ENCODE measurements around the gene XRCC1. TPM values are rescaled to one million over a fixed set of nuclear protein-coding genes. Genes with fewer than 3 reads are reported as not detected.

Gene XRCC1
- total RNA-seq, 1 experiment from 2014 or later = 40.7 TPM

- Mint-ChIP-seq H3K27ac (ENCODE audit: unreplicated experiment) (no peak overlapping the region), H3K4me3 (ENCODE audit: unreplicated experiment) (no peak overlapping the region), H3K36me3 (ENCODE audit: insufficient read depth, unreplicated experiment) (peaks cover 39% of the 10 kb centered on the region), H3K9me3 (ENCODE audit: unreplicated experiment) (no peaks in the 10 kb centered on the region), H3K27me3 (ENCODE audit: insufficient read depth, unreplicated experiment) (no peaks in the 10 kb centered on the region), H3K4me1 (ENCODE audit: low read depth, unreplicated experiment) (no peaks in the 10 kb centered on the region)
- ChIA-PET CTCF (no interaction called here), POLR2A (no interaction called here)
- Histone ChIP-seq H3K27me3 (replicated peaks; ENCODE audit: control insufficient read depth, insufficient read depth, low read length) (no peaks in the 10 kb centered on the region), H3K9me3 (no peaks in the 10 kb centered on the region), H3K4me1 (no peaks in the 10 kb centered on the region), H3K4me3 (ENCODE audit: low read depth, low read length) (no peak overlapping the region), H3K36me3 (ENCODE audit: control insufficient read depth, insufficient read depth, low read length) (peaks cover 3% of the 10 kb centered on the region)
- intact Hi-C loops (cut with micrococcal nuclease; ENCODE audit: unreplicated experiment) = no loop called here
- no peak for DNase-seq
- TF ChIP-seq, protein P1, sequence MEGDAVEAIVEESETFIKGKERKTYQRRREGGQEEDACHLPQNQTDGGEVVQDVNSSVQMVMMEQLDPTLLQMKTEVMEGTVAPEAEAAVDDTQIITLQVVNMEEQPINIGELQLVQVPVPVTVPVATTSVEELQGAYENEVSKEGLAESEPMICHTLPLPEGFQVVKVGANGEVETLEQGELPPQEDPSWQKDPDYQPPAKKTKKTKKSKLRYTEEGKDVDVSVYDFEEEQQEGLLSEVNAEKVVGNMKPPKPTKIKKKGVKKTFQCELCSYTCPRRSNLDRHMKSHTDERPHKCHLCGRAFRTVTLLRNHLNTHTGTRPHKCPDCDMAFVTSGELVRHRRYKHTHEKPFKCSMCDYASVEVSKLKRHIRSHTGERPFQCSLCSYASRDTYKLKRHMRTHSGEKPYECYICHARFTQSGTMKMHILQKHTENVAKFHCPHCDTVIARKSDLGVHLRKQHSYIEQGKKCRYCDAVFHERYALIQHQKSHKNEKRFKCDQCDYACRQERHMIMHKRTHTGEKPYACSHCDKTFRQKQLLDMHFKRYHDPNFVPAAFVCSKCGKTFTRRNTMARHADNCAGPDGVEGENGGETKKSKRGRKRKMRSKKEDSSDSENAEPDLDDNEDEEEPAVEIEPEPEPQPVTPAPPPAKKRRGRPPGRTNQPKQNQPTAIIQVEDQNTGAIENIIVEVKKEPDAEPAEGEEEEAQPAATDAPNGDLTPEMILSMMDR (IDR thresholded peaks at IDR 0.05; ENCODE audit: insufficient read depth in 1 of 2, low read depth in 1 of 2, low read length in 1 of 2, severe bottlenecking in 1 of 2, unreplicated experiment in 1 of 2) = no peak
- no TSS peak for BruUV-seq (replicated peaks)
Observed at GRCh38 chr19:43552616-43553015, 22.7 kb downstream of the XRCC1 start.

- TF ChIP-seq, protein P1 (IDR thresholded peaks at IDR 0.05; ENCODE audit: insufficient read depth in 1 of 2, low read depth in 1 of 2, low read length in 1 of 2, severe bottlenecking in 1 of 2, unreplicated experiment in 1 of 2) = no peak
- Histone ChIP-seq H3K9me3 (no peaks in the 10 kb centered on the region), H3K4me3 (ENCODE audit: low read depth, low read length) (no peak overlapping the region), H3K27me3 (replicated peaks; ENCODE audit: control insufficient read depth, insufficient read depth, low read length) (no peaks in the 10 kb centered on the region), H3K4me1 (no peaks in the 10 kb centered on the region), H3K36me3 (ENCODE audit: control insufficient read depth, insufficient read depth, low read length) (peaks cover 3% of the 10 kb centered on the region)
- Mint-ChIP-seq H3K9me3 (ENCODE audit: unreplicated experiment) (no peaks in the 10 kb centered on the region), H3K27me3 (ENCODE audit: insufficient read depth, unreplicated experiment) (no peaks in the 10 kb centered on the region), H3K36me3 (ENCODE audit: insufficient read depth, unreplicated experiment) (peaks cover 44% of the 10 kb centered on the region), H3K27ac (ENCODE audit: unreplicated experiment) (no peak overlapping the region), H3K4me1 (ENCODE audit: low read depth, unreplicated experiment) (no peaks in the 10 kb centered on the region), H3K4me3 (ENCODE audit: unreplicated experiment) (no peak overlapping the region)
- POLR2A ChIA-PET = no interaction called here
- BruUV-seq (replicated peaks) = no TSS peak
- intact Hi-C loops (cut with micrococcal nuclease; ENCODE audit: unreplicated experiment) = no loop called here
- CTCF ChIA-PET = no interaction called here
- DNase-seq = no peak
Observed at GRCh38 chr19:43552198-43552450, 23.2 kb downstream of the XRCC1 start.

GRCh38 chr19:43551399-43552197 lies 23.7 kb downstream of the XRCC1 start:
- Mint-ChIP-seq H3K27ac (ENCODE audit: unreplicated experiment) (no peak overlapping the region), H3K36me3 (ENCODE audit: insufficient read depth, unreplicated experiment) (peaks cover 46% of the 10 kb centered on the region), H3K4me1 (ENCODE audit: low read depth, unreplicated experiment) (no peaks in the 10 kb centered on the region), H3K4me3 (ENCODE audit: unreplicated experiment) (no peak overlapping the region), H3K9me3 (ENCODE audit: unreplicated experiment) (no peaks in the 10 kb centered on the region), H3K27me3 (ENCODE audit: insufficient read depth, unreplicated experiment) (no peaks in the 10 kb centered on the region)
- H3K9me3 ChIP-seq = no peaks in the 10 kb centered on the region
- ChIA-PET CTCF (no interaction called here), POLR2A (no interaction called here)
- H3K36me3 ChIP-seq (ENCODE audit: control insufficient read depth, insufficient read depth, low read length) = peaks cover 3% of the 10 kb centered on the region
- H3K4me1 ChIP-seq = no peaks in the 10 kb centered on the region
- TF ChIP-seq, protein P1 (IDR thresholded peaks at IDR 0.05; ENCODE audit: insufficient read depth in 1 of 2, low read depth in 1 of 2, low read length in 1 of 2, severe bottlenecking in 1 of 2, unreplicated experiment in 1 of 2) = no peak
- no peak overlapping the region for H3K4me3 ChIP-seq (ENCODE audit: low read depth, low read length)
- intact Hi-C loops (cut with micrococcal nuclease; ENCODE audit: unreplicated experiment) = no loop called here
- no peaks in the 10 kb centered on the region for H3K27me3 ChIP-seq (replicated peaks; ENCODE audit: control insufficient read depth, insufficient read depth, low read length)
- no TSS peak for BruUV-seq (replicated peaks)
- no peak for DNase-seq
